ENCODE measurements around the gene PTPRG. TPM values are rescaled to one million over a fixed set of nuclear protein-coding genes. Genes with fewer than 3 reads are reported as not detected.

PTPRG gene
- total RNA-seq, 1 donor from 2014 or later = 0.22 TPM

- POLR2A ChIA-PET = no interaction called here
- H3K36me3 Mint-ChIP-seq (ENCODE audit: low read depth) = no peaks in the 10 kb centered on the region
- H3K4me3 Mint-ChIP-seq = no peak overlapping the region
Observed at GRCh38 chr3:61940236-61940635, 378.9 kb downstream of the PTPRG start.

GRCh38 chr3:61943975-61944374 is 382.6 kb downstream of the PTPRG start:
- Mint-ChIP-seq H3K9me3 (no peaks in the 10 kb centered on the region), H3K27me3 (no peaks in the 10 kb centered on the region), H3K4me1 (no peaks in the 10 kb centered on the region), H3K27ac (no peak overlapping the region), H3K36me3 (ENCODE audit: low read depth) (no peaks in the 10 kb centered on the region), H3K4me3 (no peak overlapping the region)
- no peak for DNase-seq
- POLR2A ChIA-PET = no interaction called here
- TF ChIP-seq CTCF (IDR thresholded peaks at IDR 0.05) = no peak
- intact Hi-C loops (cut with micrococcal nuclease) = no loop called here
- CTCF ChIA-PET = no interaction called here
- ATAC-seq (ENCODE audit: low read depth) = no peak

More at GRCh38 chr3:61940236-61940635, 378.9 kb downstream of the PTPRG start:
- no peaks in the 10 kb centered on the region for H3K4me1 Mint-ChIP-seq
- DNase-seq = no peak
- TF ChIP-seq CTCF (IDR thresholded peaks at IDR 0.05) = no peak
- H3K27me3 Mint-ChIP-seq = no peaks in the 10 kb centered on the region
- H3K27ac Mint-ChIP-seq = no peak overlapping the region
- ATAC-seq (ENCODE audit: low read depth) = no peak
- CTCF ChIA-PET = no interaction called here
- intact Hi-C loops (cut with micrococcal nuclease) = no loop called here
- no peaks in the 10 kb centered on the region for H3K9me3 Mint-ChIP-seq

- no peak for TF ChIP-seq CTCF (IDR thresholded peaks at IDR 0.05)
- intact Hi-C loops (cut with micrococcal nuclease) = no loop called here
- POLR2A ChIA-PET = no interaction called here
- H3K27ac Mint-ChIP-seq = no peak overlapping the region
- H3K36me3 Mint-ChIP-seq (ENCODE audit: low read depth) = no peaks in the 10 kb centered on the region
- CTCF ChIA-PET = no interaction called here
- H3K27me3 Mint-ChIP-seq = no peaks in the 10 kb centered on the region
- no peaks in the 10 kb centered on the region for H3K4me1 Mint-ChIP-seq
- no peaks in the 10 kb centered on the region for H3K9me3 Mint-ChIP-seq
- no peak for ATAC-seq (ENCODE audit: low read depth)
- no peak overlapping the region for H3K4me3 Mint-ChIP-seq
- DNase-seq = no peak
Observed at GRCh38 chr3:61944726-61945125, 383.4 kb downstream of the PTPRG start.

- H3K9me3 Mint-ChIP-seq = no peaks in the 10 kb centered on the region
- CTCF ChIA-PET = no interaction called here
- intact Hi-C loops (cut with micrococcal nuclease) = no loop called here
- no peak overlapping the region for H3K4me3 Mint-ChIP-seq
- DNase-seq (no peak), ATAC-seq (ENCODE audit: low read depth) (no peak)
- no peaks in the 10 kb centered on the region for H3K4me1 Mint-ChIP-seq
- POLR2A ChIA-PET = no interaction called here
- no peak overlapping the region for H3K27ac Mint-ChIP-seq
- no peaks in the 10 kb centered on the region for H3K27me3 Mint-ChIP-seq
- no peak for TF ChIP-seq CTCF (IDR thresholded peaks at IDR 0.05)
- H3K36me3 Mint-ChIP-seq (ENCODE audit: low read depth) = no peaks in the 10 kb centered on the region
Observed at GRCh38 chr3:61945657-61946056, 384.3 kb downstream of the PTPRG start.

- ATAC-seq (ENCODE audit: low read depth) (no peak), DNase-seq (no peak)
- Mint-ChIP-seq H3K4me3 (no peak overlapping the region), H3K27me3 (no peaks in the 10 kb centered on the region), H3K4me1 (no peaks in the 10 kb centered on the region), H3K36me3 (ENCODE audit: low read depth) (no peaks in the 10 kb centered on the region), H3K27ac (no peak overlapping the region), H3K9me3 (no peaks in the 10 kb centered on the region)
- intact Hi-C loops (cut with micrococcal nuclease) = no loop called here
- POLR2A ChIA-PET = no interaction called here
- TF ChIP-seq CTCF (IDR thresholded peaks at IDR 0.05) = no peak
- CTCF ChIA-PET = no interaction called here
Observed at GRCh38 chr3:61946570-61947324, 385.4 kb downstream of the PTPRG start.

Data from activated B cell treated with CpG ODN at 0.5 μM for 24 hours (primary cell).